NB4 (cell line): ENCODE results near the gene PDXDC1.
"Not testable (repeated sequence)": the region's sequence is repeated elsewhere in the genome, so short reads cannot be mapped to it uniquely, and the experiment has no call there.

Experiments
- MYC ChIP-seq: IDR thresholded peaks from 2 replicates; pipeline ENCODE4 v1.6.1; 2011; ENCODE audit warnings: low read depth, low read length
- TF ChIP-seq, protein P1 (sequence below): IDR thresholded peaks from one replicate; pipeline ENCODE4 v1.5.1; 2012; ENCODE audit warnings: low read depth, low read length

DNA sequence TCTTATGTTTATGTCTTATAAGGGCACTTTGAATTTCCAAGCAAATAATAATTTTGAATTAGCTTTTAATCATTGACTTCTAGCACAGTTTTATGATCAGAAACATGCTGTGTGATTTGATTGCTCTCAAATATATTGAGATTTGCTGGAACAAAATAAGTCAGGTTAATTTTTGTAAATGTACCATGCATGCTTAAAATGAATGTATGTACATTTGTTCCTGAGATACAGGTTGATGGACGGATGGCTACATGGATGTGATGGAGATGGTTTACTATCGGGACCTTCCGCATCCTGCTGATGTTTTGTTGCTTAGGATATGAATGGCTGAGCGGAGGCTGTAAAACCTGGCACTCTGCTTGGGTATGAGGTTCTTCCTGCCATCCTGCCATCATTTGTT, 37.7 kb upstream of the PDXDC1 start, which contains the start of gene NPIPA1:
- TF ChIP-seq, protein P1, sequence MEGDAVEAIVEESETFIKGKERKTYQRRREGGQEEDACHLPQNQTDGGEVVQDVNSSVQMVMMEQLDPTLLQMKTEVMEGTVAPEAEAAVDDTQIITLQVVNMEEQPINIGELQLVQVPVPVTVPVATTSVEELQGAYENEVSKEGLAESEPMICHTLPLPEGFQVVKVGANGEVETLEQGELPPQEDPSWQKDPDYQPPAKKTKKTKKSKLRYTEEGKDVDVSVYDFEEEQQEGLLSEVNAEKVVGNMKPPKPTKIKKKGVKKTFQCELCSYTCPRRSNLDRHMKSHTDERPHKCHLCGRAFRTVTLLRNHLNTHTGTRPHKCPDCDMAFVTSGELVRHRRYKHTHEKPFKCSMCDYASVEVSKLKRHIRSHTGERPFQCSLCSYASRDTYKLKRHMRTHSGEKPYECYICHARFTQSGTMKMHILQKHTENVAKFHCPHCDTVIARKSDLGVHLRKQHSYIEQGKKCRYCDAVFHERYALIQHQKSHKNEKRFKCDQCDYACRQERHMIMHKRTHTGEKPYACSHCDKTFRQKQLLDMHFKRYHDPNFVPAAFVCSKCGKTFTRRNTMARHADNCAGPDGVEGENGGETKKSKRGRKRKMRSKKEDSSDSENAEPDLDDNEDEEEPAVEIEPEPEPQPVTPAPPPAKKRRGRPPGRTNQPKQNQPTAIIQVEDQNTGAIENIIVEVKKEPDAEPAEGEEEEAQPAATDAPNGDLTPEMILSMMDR = not testable (repeated sequence)
- not testable (repeated sequence) for TF ChIP-seq MYC
